ENCODE data around the gene AHNAK. TPM values are rescaled to one million over a fixed set of nuclear protein-coding genes. Genes with fewer than 3 reads are reported as not detected.

The AHNAK gene
- total RNA-seq, 4 donors from 2014 or later, result 874 to 1,336 (median 1,047) TPM

DNA sequence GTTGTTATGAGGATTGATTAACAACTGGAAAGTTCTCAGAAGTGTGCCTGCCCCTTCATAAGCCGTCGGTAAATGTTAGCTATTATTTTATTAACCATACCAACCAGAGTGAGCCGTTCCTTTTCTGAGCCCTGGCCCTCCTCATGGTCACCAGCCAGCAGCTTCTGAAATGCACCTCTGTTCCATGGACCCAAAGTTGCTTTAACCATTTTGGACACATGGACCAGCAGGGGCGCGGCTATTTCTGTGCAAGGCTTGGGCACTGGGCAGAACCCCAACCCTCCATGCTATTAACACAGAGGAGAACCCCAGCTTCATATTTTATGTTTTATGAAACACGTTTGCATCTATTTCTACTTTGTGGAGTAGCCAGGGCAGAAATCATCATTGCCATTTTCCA lies 146.3 kb downstream of the AHNAK start:
- TF ChIP-seq CTCF (IDR thresholded peaks at IDR 0.05), result no peak
- ATAC-seq (ENCODE audit: low FRiP score) (no peak), DNase-seq (ENCODE audit: low spot score) (no peak)

GRCh38 chr11:62399878-62400266 lies 146.7 kb downstream of the AHNAK start:
- ATAC-seq (ENCODE audit: low FRiP score), result no peak
- TF ChIP-seq CTCF (IDR thresholded peaks at IDR 0.05), result no peak
- no peak for DNase-seq (ENCODE audit: low spot score)

- ATAC-seq (ENCODE audit: low FRiP score), result no peak
- no peak for TF ChIP-seq CTCF (IDR thresholded peaks at IDR 0.05)
- no peak for DNase-seq (ENCODE audit: low spot score)
Measured at GRCh38 chr11:62399172-62399877, 147.3 kb downstream of the AHNAK start.

DNA sequence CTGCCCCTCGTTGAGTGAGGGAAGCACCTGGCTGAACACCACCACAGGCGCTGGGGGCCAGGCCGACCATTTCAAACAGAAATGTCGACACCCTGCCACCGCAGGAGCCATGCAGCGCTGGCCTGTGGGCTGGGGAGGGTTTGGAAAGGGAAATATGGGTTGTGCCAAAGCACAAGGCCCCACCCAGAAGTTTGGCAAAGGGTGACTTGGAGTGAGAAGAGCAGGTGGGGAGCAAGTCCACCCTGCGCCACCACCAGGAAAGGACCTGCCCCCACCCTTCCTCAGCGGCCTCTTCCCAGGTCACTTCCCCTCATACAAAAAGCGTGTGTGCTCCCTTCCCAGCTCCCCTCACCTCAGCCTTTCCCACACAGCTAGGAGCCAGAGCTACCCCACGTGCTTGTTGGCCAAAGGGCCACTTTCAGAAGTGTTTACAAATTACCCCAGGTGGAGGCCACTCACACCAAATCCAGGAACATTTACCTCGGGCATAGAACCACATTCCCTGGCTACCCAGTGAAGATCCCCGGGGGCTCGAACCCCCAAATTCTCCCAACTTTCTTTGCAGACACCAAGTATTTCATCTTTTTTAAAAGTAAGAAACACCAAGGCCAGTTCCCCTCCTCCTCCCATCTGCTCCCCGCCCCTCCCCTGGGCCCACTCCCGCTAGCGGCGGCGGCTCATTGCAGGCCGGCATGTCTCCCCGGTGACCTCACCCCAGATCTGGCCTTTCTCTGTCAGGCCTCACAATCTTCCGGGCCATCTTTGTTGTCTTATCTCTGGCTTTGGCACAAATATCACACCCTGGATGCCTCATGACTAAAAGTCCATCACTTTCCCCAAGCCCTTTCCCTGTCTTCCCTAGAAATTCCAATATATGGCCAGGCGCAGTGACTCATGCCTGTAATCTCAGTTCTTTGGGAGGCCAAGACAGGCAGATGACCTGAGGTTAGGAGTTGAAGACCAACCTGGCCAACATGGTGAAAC lies 148.3 kb downstream of the AHNAK start:
- peak; percentile 34 for ATAC-seq (ENCODE audit: low FRiP score)
- TF ChIP-seq CTCF (IDR thresholded peaks at IDR 0.05), result no peak
- DNase-seq (ENCODE audit: low spot score), result no peak

DNA sequence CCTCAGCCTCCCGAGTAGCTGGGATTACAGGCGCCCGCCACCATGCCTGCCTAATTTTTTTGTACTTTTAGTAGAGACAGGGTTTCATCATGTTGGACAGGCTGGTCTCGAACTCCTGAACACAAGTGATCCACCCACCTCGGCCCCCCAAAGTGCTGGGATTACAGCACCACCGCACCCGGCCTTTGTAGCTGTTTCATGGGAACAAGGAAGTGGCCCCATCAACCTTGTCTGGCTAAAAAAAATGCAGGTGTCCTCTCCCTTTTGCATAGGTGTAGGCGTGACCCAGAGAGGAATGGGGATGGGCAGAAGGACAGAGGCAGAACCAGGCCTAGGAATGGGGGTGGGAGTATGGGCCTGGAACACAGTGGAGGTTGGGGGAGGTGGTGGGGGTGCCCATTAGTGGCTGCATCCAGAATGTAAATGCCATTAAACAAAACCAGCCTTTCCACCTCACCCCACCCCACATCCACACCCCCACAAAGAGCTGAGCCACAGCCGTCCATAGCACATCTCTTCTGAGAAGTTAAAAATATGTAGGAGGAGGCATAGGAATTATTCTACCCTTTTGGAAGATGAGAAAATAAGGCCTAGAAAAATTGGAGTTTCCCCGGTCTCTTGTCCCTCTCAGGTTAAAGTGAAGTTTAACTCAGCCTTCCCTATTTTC lies 150.6 kb downstream of the AHNAK start:
- no peak for TF ChIP-seq CTCF (IDR thresholded peaks at IDR 0.05)
- ATAC-seq (ENCODE audit: low FRiP score) (no peak), DNase-seq (ENCODE audit: low spot score) (no peak)

DNA sequence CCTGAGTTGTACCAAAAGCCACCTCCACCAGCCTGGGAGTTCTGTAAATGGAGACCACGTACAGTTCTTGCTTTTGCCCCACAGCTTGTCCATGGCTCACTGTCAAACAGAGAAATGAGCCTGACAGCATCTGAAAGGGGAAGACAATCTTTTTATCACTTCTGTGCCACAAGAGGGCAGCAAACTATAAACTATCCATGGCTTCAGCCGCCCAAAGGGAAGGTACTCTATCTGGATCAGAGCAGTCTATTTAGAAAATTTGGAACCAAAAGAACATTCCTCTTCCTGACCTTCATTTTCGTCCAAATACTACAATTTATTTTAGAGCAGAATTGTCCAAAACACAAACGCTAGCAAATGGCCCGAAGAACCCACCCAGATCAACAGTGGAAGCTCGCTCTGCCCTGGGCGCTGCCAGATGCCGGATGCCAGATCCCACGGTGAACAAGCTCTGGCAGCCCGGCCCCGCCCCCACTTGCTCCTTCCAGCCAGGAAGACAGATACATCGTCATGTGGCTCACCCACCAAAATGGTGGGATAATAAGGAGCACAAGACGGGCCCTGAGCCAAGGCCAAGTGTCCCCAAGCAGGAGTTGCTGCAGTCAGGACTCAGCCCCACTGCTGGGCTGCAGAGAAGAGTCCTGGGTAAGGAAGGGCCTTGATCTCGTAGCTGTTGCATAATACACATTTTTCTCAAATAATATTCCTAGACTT lies 151.6 kb downstream of the AHNAK start:
- ATAC-seq (ENCODE audit: low FRiP score) (peak; percentile 76), DNase-seq (ENCODE audit: low spot score) (no peak)
- peak in 1 of 3 donors; percentile 4 for TF ChIP-seq CTCF (IDR thresholded peaks at IDR 0.05)

Data from omental fat pad (tissue), 4 donors.